ENCODE results near the gene UNC80.

DNA sequence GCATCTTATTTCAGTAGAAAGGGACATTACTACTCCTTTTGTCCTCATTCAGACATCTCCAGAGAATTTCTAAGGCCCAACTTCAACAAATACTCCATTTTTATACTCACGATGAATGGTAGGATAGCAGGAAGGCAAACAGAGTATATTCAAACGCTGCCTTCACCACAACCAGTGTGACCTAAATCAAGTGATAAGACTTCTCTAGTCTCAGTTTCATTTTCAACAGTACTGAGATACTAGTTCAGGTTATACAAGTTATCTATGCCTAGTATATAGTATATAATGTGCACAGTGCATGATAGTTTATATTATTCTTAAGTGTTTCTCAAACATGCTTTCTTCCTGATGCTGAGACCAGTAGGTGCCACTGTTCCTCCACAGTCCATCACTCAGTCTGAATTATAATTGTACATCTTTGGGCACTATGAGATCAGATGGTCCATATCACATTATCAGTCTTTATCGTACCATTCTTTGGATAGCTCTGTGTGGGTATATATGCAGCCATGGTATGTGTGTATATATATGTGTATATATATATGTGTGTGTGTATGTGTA, 164.6 kb downstream of the UNC80 start:
- TF ChIP-seq EZH2 (IDR thresholded peaks at IDR 0.05) (no peak), POLR2AphosphoS5 (IDR thresholded peaks at IDR 0.05; ENCODE audit: borderline replicate concordance, low read depth, low read length) (no peak), FOXP2 (optimal IDR thresholded peaks at IDR 0.05; ENCODE audit: control extremely low read depth, extremely low read length, insufficient read depth) (no peak)

Measured in SK-N-MC (cell line).